MCF 10A (cell line): ENCODE data around the gene COL6A2. TPM values are rescaled to one million over a fixed set of nuclear protein-coding genes. Genes with fewer than 3 reads are reported as not detected.

ENCODE experiments used
- Bru-seq: library from RNA; stranded (reverse); fragments of 400-500 nt; gene quantifications from one replicate; lab custom pipeline; 2021; lab: Mats Ljungman, UMichigan
- BruChase-seq, 2 experiments: library from RNA; stranded (reverse); fragments of 400-500 nt; gene quantifications; one replicate each; lab custom pipeline; 2021; lab: Mats Ljungman, UMichigan
- BruUV-seq: library from RNA; stranded (reverse); fragments of 400-500 nt; replicated peaks from 2 replicates; lab custom pipeline; 2021; lab: Mats Ljungman, UMichigan
- CTCF ChIA-PET: fragments of 300-600 bp; sonication (Branson Sonifier 250); formaldehyde crosslinking; extraction: SDS; loops from one replicate; lab custom pipeline; 2021; ENCODE audit warnings: antibody characterized with exemption, inconsistent platforms; lab: Yijun Ruan, JAX
- POLR2A ChIA-PET: fragments of 300-600, 350-650 bp; sonication (Branson Sonifier 250); formaldehyde crosslinking; extraction: SDS; loops from one replicate; lab custom pipeline; 2020; ENCODE audit warnings: antibody characterized with exemption, inconsistent platforms; lab: Yijun Ruan, JAX
- DNase-seq: peaks from one replicate; pipeline ENCODE4 v3.0.0-alpha.2; 2018; ENCODE audit not compliant: unreplicated experiment
- H3K27ac Mint-ChIP-seq: one replicate; pipeline ENCODE4 v1.8.0; 2022; ENCODE audit warnings: mild to moderate bottlenecking, low read depth, mixed read lengths; ENCODE audit not compliant: unreplicated experiment
- H3K27me3 Mint-ChIP-seq: one replicate; pipeline ENCODE4 v1.8.0; 2022; ENCODE audit warnings: mixed read lengths; ENCODE audit not compliant: insufficient read depth, unreplicated experiment
- H3K36me3 Mint-ChIP-seq: one replicate; pipeline ENCODE4 v1.8.0; 2022; ENCODE audit warnings: mild to moderate bottlenecking, moderate library complexity, mixed read lengths; ENCODE audit not compliant: insufficient read depth, unreplicated experiment
- H3K4me1 Mint-ChIP-seq: one replicate; pipeline ENCODE4 v1.8.0; 2022; ENCODE audit warnings: mixed read lengths; ENCODE audit not compliant: insufficient read depth, unreplicated experiment
- H3K4me3 Mint-ChIP-seq: one replicate; pipeline ENCODE4 v1.8.0; 2022; ENCODE audit warnings: mild to moderate bottlenecking, moderate library complexity, mixed read lengths; ENCODE audit not compliant: unreplicated experiment
- H3K9me3 Mint-ChIP-seq: one replicate; pipeline ENCODE4 v1.8.0; 2022; ENCODE audit warnings: mixed read lengths; ENCODE audit not compliant: unreplicated experiment
- intact Hi-C: fragments of 100-400 bp; cut with micrococcal nuclease; formaldehyde crosslinking; loops from 2 replicates; pipeline ENCODE4 v1.14.1; 2022
- long read RNA-seq: library from polyadenylated mRNA; stranded (forward); transcript quantifications from one replicate; pipeline ENCODE4 v2.0.0, GENCODE V29; 2022
- total RNA-seq: library from RNA; stranded (reverse); gene quantifications from 2 replicates; pipeline ENCODE4 v1.2.3, GENCODE V29; 2022
- TF ChIP-seq, protein P1 (sequence below): fragments of 200-600 bp; IDR thresholded peaks from one replicate; pipeline ENCODE4 v1.8.0; 2022; ENCODE audit warnings: antibody characterized with exemption, mild to moderate bottlenecking; ENCODE audit not compliant: unreplicated experiment

Gene COL6A2
- total RNA-seq (0.61 and 1.9 TPM in 2 replicates), Bru-seq, nascent RNA (percentile 22 among the genes with signal in this experiment), BruChase-seq, experiment 1, labeled RNA remaining after a 6-hour chase (percentile 20 among the genes with signal in this experiment), BruChase-seq, experiment 2, labeled RNA remaining after a 2-hour chase (percentile 19 among the genes with signal in this experiment)
- long read RNA-seq, partial matches to known transcripts: 0 of 2 reads
- long read RNA-seq, other reads (novel, unspliced or antisense): 0 of 2 reads

DNA sequence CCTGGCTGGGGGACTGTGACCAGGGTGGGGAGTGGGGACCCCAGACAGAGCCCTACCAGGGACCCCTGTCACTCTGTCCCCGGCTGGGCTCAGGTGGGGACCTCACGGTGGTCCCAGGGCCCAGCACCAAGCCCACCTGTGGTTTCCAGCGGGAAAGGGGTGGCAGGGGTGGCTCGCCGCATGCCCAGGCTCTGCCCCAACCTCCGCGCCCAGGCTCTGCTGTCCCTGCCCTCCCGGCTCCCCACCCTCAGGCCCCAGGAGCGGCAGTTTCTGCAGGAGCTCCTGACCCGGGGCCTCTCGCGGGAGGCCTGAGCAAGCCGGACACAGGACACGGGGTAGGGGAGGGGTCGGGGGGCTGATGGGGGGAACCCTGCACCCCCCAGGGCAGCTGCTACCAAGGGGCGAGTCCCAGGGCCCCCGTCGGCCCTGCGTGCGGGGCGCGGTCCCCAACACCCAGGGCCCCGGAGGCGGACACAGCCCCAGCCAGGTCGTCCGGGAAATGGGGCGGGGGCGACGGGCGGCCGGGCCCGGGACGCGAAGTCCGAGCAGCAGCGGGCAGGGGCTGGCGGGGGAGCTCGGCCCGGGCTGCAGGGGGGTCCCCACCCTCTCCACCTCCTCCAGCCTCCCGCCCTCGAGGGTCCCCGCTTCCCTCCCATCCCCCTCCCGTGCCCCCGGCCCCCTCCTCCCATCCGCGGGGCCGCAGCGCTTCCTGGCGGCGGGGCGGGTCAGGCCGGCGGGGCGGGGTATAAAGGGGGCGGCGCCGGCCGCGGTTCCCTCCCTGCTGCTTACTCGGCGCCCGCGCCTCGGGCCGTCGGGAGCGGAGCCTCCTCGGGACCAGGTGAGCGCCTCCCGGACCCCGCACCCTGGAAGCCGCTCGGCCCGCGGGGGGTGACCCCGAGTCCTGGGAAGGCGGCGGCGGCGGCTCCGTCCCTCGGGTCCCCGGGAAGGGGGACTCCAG is at the start of gene COL6A2:
TSS of gene COL6A2 (plus strand) at position 777 of the 958 bp plus-strand sequence.
- H3K27me3 Mint-ChIP-seq: peaks cover 40% of the 10 kb centered on the region
- H3K4me1 Mint-ChIP-seq: no peaks in the 10 kb centered on the region
- CTCF ChIA-PET: no interaction called here
- intact Hi-C loops: no loop called here
- no peak within 1 kb of the TSS for H3K27ac Mint-ChIP-seq
- POLR2A ChIA-PET: no interaction called here
- BruUV-seq: no TSS peak
- H3K4me3 Mint-ChIP-seq: no peak within 1 kb of the TSS
- peak; percentile 16 for DNase-seq
- H3K36me3 Mint-ChIP-seq: peaks cover 5% of the 10 kb centered on the region
- TF ChIP-seq, protein P1, sequence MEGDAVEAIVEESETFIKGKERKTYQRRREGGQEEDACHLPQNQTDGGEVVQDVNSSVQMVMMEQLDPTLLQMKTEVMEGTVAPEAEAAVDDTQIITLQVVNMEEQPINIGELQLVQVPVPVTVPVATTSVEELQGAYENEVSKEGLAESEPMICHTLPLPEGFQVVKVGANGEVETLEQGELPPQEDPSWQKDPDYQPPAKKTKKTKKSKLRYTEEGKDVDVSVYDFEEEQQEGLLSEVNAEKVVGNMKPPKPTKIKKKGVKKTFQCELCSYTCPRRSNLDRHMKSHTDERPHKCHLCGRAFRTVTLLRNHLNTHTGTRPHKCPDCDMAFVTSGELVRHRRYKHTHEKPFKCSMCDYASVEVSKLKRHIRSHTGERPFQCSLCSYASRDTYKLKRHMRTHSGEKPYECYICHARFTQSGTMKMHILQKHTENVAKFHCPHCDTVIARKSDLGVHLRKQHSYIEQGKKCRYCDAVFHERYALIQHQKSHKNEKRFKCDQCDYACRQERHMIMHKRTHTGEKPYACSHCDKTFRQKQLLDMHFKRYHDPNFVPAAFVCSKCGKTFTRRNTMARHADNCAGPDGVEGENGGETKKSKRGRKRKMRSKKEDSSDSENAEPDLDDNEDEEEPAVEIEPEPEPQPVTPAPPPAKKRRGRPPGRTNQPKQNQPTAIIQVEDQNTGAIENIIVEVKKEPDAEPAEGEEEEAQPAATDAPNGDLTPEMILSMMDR: no peak
- H3K9me3 Mint-ChIP-seq: peaks cover 6% of the 10 kb centered on the region

DNA sequence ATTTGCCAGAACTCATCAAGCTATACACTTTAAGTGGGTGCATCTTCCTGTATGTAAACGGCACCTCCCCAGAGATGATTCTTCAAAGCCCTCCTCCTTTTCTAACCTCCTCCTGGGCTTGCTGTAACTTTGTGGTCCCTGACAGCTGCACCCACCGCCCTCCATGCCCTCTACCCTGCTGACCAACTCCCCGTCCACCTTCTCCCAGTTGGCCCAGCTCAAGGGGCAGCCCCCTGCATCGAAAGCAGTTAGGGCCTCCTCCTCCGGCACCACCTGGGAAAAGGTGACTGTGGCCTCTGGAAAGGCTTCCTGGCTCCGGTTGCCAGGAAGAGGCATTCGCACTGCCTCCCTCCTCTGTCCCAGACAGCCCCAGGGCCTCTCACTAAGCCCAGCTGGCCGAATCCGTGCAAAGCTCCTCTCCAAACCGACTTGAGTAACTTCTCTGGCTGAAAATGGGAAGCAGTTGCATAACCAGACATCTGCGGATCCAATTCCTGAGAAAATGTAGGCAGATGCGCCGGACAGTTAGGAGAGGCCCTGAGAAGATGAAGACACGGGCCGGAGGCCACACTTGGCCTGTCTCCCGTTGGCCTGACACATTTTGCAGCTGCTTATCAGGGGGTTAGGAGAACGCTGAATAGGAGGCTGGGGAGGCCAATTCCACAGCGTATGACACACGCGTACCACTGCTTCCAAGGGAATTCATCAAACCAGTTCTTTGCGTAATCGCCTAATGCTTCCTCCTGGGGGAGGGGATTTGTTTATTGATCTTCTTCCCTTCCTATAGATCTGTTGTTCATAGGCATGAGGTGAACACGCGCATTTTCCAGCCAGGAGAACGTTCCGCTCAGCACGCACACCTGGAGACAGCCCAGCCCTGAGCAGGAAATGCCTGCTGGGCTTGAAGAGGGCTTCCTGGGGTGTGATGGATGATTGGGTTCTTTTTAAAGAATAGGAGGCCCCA is 48.7 kb upstream of the COL6A2 start:
- intact Hi-C loops: no loop called here
- ChIA-PET CTCF (interaction anchor here (0.6 kb wide), 2 partner anchors 123 to 648 kb away, joined by 3 read pairs; no protein-coding TSS in a partner anchor), POLR2A (interaction anchor here (0.7 kb wide), 2 partner anchors 27 to 34 kb away, joined by 3 to 4 read pairs; no protein-coding TSS in a partner anchor)
- Mint-ChIP-seq H3K27ac (no peak overlapping the region), H3K27me3 (no peaks in the 10 kb centered on the region), H3K4me3 (no peak overlapping the region), H3K4me1 (no peaks in the 10 kb centered on the region), H3K9me3 (peaks cover 12% of the 10 kb centered on the region), H3K36me3 (no peaks in the 10 kb centered on the region)
- TF ChIP-seq, protein P1: no peak
- DNase-seq: peak; percentile 97
- no TSS peak for BruUV-seq

DNA sequence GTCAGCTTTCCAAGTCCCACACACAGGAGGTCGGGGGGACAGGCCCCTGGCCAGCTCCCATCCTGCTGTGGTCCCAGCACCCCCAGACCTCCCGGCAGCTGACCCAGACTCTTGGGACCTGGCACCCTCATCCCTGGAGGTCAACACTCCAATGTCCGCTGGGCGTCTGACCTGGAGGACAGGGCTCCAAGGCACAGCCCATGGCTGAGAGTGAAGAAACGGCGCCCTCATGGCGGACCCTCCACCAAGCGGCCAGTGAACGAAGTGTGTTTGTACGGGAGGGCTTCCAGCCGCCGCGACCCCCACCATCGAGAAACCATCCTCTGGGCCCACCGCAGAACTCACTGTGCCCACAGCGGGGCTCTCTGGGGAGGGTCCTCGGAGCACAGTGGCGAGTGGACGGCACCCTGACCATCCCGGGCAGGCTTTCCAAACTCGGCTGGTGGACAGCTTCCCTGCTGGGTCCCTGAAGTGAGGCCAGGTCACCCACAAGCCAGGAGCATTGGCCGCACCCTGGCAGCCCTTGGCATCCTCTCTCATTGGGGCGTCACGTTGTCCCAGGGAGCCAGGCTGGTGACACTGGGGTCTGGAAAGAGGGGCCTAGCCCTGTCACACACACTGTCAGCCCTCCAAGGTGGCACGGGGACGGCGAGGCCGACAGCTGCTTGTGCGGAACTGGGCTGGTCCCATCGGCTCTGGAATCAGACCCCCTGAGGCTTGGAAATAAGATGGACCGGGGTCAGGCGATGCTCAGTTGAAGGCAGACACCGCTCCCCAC is 47.8 kb upstream of the COL6A2 start:
- intact Hi-C loops: no loop called here
- H3K4me3 Mint-ChIP-seq: no peak overlapping the region
- BruUV-seq: no TSS peak

More for the DNA sequence above, 47.8 kb upstream of the COL6A2 start:
- CTCF ChIA-PET: interaction anchor here (0.6 kb wide), 3 partner anchors 69 to 649 kb away, joined by 3 read pairs; no protein-coding TSS in a partner anchor
- H3K36me3 Mint-ChIP-seq: no peaks in the 10 kb centered on the region
- H3K27me3 Mint-ChIP-seq: no peaks in the 10 kb centered on the region
- POLR2A ChIA-PET: no interaction called here
- H3K9me3 Mint-ChIP-seq: peaks cover 12% of the 10 kb centered on the region
- TF ChIP-seq, protein P1: no peak
- no peaks in the 10 kb centered on the region for H3K4me1 Mint-ChIP-seq
- H3K27ac Mint-ChIP-seq: no peak overlapping the region
- DNase-seq: no peak
